HG03108 (cell line): ENCODE data around the gene SDR9C7.
"Not testable (repeated sequence)": the region's sequence is repeated elsewhere in the genome, so short reads cannot be mapped to it uniquely, and the experiment has no call there.

Experiments used
- ATAC-seq: cut with Tn5 transposase; IDR thresholded peaks from one replicate; pipeline ENCODE4 v1.9.1; 2021; ENCODE audit warnings: moderate library complexity; ENCODE audit not compliant: unreplicated experiment

The SDR9C7 gene

DNA sequence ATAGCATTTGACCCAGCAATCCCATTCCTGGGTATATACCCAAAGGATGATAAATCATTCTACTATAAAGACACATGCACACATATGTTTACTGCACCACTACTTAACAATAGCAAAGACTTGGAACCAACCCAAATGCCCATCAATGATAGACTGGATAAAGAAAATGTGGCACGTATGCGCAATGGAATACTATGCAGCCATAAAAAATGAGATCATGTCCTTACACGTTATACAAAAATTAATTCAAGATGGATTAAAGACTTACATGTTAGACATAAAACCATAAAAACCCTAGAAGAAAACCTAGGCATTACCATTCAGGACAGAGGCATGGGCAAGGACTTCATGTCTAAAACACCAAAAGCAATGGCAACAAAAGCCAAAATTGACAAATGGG lies 16.1 kb downstream of the SDR9C7 start:
- not testable (repeated sequence) for ATAC-seq

DNA sequence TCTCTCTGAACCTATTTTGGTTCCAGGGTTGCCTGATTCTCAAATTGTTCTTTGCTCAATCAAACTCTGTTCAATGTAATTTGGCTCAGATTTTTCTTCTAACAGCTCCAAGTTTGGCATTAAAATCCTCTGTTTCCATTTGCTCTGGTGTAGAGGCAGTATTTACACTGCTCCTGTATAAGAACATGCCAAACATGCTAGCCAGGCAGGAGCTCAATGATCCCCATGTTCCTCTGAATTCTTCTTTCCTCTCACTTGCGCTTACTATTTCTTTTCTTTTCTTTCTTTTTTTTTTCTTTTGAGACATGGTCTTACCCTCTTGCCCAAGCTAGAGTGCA lies 17.2 kb downstream of the SDR9C7 start:
- no peak for ATAC-seq

DNA sequence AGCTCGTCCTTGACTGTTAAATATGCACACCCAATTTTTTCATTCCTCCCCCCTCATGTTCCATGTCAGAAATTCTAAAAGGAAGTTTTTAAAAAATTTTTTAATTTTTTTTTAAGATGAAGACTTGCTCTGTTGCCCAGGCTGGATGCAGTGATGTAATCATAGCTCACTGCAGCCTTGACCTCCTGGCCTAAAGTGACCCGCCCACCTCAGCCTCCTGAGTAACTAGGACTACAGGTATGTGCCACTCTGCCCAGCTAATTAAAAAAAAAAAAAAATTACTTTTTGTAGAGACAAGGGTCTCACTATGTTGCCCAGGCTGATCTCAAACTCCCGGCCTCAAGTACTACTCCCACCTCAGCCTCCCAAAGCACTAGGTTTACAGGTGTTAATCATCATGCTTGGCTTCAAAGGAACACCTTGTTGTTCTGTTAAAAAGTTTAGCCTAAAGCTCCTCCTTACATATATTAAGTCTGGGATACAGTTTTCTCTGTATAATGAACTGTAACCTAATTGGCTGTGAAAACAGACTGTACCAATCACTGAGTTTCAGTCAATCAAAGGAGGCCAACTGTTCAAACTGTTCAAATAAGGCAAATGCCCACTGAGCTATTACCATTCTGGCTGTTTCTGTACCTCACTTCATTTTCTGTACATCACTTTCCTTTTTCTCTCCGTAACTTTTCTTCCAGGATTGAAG lies 17.8 kb downstream of the SDR9C7 start:
- no peak for ATAC-seq

DNA sequence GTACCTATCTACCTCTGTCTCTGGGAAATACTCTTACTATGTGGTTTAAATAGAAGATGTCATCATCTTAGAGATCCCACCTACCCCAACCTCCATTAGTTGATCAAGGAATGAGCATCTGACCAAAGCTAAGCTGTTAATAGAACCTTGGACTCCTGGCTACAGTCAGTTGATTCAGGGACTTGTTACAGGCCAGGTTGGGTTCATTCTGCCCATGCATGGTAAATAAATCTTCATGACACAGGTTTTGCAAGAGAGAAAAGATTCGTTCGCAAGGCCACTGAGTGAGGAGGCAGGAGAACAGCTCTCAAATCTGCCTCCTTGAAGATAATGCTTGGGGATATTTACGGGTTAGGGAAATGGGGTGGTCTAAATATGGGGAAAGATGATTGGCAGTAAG lies 19.5 kb downstream of the SDR9C7 start:
- ATAC-seq: no peak

DNA sequence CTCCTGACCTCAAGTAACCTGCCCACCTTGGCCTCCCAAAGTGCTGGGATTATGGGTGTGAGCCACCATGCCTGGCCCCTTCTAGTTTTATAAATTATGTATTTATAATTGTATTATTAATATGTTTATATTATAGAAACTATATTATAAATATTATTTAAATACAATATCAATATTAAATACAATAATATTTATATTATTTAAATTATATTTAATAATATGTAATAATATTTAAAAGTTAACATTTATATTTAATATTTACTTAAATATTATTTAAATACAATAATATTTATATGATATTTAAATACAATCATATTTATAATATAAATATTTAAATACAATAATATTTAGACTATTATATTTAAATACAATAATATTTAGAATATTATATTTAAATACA lies 20.0 kb downstream of the SDR9C7 start:
- no peak for ATAC-seq

DNA sequence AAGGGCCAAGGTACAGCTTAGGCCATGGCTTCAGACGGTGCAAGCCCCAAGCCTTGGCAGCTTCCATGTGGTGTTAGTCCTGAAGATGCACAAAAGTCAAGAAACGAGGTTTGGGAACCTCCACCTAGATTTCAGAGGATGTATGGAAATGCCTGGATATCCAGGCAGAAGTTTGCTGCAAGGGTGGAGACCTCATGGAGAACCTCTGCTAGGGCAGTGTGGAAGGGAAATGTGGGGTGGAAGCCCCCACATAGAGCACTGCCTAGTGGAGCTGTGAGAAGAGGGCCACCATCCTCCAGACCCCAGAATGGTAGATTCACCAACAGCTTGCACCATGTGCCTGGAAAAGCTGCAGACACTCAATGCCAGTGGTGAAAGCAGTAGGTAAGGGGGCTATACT lies 24.8 kb downstream of the SDR9C7 start:
- ATAC-seq: not testable (repeated sequence)

DNA sequence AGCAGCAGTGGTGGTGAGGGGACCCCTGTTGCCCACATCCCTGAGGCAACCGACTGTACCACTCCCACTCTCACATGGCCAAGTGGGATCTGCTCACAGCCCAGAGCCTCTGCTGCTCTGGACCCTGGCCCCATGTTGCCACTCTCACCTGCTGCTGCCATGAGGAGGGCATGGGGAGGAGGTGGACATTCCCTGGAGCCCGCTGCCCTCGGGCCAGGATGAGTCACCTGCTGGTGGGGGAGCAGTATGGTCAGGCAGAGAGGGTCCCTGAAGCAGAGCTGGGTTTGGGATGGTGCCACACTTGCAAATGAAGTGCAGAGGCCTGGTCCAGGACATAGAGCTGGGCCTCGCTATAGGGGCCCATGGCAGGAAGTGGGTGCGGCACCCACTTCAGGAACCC lies 26.1 kb downstream of the SDR9C7 start:
- ATAC-seq: no peak

DNA sequence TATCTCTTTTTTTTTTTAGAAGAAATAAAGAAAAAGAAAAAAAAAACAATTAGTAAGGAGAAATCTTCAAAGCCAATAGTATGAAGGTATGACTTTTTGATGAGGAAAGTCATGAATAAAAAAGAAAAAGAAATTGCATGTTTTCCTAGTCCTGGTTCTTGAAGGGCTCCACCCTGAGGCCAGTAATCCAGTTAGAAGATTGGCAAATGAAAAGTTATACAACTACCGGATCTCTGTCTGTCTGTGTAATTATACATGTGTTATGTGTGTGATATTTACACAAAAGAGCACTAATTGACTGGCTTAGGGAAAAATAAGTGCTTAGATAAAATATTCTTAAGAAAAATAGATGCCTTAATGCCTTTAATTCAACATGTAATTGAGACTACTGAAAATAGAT lies 28.4 kb downstream of the SDR9C7 start:
- ATAC-seq: no peak

DNA sequence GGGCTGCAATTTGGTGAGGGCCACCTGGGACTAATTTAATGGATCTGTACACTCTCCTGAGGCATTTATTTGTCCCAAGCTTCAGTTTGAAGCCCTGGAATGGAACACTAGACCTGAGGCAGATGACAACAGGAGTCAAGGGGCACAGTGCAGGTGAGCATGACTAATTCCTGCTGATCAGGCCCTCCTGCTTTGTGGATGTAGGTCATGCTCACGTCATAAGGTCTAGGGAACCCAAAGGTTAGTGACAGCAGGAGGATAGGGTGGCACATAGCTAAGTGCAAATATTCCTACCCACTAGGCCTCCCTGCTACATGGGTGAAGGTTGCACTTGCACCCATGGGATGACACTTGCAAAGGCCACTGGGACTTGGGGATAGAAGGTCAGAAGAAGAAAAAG lies 30.8 kb downstream of the SDR9C7 start:
- ATAC-seq: no peak

DNA sequence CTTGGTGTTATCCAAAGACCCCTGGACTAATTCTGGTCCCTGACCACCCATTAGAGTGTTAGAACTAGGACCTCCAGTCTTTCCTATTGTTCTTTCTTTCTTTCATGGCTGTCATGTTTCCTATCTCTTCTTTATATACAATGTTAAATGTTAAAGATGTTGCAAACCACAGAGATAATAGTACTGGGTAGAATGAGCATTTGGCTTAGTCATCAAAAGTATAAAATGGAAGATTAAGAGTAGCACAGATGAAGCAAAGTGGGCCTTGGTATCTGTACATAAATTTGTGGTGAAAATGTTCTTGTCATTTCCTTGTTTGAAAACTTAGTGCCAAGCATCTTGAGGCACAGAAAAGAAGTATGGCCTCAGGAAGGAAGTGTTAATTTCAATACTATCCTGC lies 32.9 kb downstream of the SDR9C7 start:
- ATAC-seq: not testable (repeated sequence)

DNA sequence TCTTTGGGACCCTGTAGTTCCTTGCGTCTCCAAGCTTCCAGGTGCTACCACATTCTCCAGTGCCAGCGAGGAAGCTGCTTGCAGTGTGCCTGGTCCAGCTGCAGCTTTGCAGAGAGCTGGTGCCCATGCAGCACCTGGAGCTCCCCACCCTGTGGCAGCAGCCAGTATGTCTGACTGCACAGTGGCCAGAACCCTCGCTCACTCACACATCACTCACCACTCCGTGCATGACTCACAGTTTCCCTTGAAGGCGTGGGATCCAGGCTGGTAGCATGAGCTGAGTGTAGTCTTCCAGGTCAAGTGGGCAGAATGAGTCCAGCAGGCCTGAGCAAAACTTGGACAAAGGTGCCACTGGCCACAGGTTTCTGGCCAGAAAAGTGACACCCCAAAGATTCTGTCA lies 33.6 kb downstream of the SDR9C7 start:
- no peak for ATAC-seq

DNA sequence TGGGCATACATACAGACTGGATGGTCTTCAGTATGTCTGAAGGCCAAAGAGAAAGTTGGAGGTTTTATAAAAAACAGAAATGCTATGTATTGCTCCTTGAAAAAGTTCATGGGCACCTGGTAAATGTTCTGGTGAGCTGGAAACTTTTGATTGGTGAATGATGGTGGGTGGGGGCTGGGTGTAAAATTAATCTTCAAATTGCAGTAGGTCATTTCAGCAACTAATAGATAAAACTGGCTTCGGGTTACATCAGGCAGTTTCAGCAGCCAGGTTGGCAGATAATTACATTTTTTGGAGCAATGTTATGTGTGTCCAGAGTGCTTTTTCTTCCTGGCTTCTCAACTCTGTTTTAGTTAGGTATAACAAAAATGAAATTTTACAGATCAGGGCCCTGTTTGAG lies 35.3 kb downstream of the SDR9C7 start:
- no peak for ATAC-seq

DNA sequence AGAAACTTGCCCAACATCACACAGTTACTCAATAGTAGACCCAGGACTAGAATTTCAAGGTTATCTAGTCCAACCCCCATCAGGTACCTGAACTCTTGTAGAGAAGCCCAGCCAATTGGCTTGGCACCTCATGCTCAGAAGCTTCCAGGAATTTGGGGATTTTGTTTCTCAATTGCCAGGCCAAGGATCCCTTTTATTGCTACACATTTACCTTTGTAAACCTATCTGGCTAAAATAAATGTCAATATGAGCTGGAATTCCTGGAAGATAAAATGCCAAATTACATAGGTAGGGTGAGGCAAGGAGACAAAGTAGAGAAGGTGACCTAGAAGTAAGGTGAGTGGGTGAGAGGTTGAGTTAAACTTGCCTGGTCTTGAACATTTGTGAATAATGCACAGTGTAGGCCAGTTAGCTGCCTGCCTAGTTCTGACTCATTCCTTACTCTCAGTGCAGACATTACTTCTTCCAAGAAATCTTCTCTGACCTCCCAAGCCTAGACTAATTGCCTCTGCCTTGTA lies 36.3 kb downstream of the SDR9C7 start:
- no peak for ATAC-seq

DNA sequence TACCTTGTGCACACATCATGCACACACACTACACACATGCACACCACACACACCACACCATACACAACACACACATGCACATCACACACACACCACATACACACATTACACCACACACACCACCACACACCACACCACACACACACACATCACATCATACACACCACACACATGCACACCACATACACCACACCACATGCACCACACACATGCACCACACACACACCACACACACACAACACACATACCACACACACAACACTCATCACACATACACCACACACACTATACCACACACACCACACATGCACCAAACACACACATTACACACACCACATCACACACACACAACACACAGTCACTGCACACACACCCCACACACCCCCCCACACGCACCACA lies 38.1 kb downstream of the SDR9C7 start:
- no peak for ATAC-seq

DNA sequence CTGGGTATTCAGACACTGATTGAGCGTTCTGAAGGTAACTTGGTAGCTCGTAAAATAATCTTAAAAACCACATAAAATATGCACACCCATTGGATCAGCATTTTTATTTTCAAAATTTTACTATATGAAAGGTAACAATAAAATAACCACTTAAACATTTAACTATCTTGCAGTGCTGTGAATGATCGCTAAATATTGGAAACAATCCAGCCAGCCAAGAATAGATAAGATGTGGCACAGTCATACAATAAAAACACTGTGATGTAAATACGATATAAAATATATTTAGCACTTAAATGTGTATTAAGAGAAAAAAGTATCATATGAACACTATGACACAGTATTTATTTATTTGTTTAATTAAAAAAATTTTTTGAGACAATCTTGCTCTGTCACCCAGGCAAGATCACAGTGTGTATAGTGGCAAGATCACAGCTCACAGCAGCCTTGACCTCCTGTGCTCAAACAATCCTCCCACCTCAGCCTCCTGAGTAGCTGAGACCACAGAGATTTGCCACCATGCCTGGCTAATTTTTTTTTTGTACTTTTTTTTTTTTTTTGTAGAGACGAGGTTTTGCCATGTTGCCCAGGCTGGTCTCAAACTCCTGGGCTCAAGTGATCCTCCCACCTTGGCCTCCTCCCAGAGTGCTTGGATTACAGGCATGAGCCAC lies 39.4 kb downstream of the SDR9C7 start:
- no peak for ATAC-seq

DNA sequence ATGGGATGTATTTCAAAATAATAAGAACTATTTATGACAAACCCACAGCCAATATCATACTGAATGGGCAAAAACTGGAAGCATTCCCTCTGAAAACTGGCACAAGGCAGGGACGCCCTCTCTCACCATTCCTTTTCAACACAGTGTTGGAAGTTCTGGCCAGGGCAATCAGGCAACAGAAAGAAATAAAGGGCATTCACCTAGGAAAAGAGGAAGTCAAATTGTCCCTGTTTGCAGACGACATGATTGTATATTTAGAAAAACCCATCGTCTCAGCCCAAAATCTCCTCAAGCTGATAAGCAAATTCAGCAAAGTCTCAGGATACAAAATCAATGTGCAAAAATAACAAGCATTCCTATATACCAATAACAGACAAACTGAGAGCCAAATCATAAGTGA lies 42.3 kb downstream of the SDR9C7 start:
- ATAC-seq: not testable (repeated sequence)

DNA sequence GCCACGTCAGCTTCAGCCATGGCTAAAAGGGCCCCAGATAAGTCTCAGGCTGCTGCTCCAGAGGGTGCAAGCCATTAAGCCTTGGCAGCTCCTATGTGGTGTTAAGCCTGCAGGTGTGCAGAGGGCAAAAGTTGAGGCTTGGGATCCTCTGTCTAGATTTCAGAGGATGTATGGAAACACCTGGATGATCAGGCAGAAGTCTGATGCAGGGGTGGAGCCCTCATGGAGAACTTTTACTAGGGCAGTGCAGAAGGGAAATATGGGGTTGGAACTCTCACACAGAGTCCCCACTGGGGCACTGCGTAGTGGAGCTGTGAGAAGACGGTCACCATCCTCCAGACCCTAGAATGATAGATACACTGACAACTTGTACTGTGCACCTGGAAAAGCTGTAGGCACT lies 47.9 kb downstream of the SDR9C7 start:
- no peak for ATAC-seq

DNA sequence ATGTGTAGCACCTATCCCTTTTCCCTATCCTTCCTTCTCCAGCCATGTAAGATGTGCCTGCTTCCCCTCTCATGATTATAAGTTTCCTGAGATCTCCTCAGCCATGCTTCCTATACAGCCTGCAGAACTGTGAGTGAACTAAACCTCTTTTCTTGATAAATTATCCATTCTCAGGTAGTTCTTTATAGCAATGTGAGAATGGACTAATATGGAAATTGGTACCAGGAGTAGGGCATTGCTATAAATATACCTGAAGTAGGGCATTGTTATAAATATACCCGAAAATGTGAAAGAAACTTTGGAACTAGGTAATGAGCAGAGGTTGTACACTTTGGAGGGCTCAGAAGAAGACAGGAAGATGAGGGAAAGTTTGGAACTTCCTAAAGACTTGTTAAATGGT lies 48.9 kb downstream of the SDR9C7 start:
- ATAC-seq: no peak

DNA sequence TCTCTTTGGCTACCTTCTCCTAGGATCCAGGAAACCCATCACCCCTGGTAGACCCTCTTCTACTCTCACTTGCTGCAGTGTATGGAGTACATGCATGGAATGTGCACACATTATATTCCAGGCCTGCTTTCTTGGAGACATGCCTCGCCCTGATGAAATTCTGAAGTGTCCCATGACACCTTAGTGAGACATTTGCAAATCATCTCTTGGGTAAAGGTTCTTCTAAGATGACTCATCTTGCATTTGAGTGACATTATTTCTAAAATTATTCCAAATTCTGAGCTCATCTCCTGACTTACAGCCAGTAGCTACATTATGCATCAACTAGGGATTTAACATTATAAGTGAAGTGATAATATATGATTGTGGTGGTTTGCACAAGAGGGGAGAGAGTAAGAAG lies 49.8 kb downstream of the SDR9C7 start:
- no peak for ATAC-seq

DNA sequence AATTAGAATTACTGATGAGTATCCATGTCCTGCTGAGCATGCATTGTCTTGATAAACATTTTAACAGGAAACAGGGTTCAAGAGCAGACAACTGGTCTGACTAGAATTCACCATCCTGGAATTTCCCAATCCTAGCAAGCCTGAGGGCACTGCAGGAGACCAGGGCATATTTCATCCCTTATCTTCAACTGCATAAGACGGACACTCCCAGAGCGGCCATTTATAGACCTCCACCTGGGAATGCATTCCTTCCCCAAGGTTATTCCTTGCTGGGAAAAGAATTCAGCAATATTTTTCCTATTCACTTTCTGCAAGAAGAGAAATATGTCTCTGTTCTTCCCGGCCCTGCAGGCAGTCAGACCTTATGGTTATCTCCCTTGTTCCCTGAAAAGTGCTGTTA lies 51.8 kb downstream of the SDR9C7 start:
- not testable (repeated sequence) for ATAC-seq

DNA sequence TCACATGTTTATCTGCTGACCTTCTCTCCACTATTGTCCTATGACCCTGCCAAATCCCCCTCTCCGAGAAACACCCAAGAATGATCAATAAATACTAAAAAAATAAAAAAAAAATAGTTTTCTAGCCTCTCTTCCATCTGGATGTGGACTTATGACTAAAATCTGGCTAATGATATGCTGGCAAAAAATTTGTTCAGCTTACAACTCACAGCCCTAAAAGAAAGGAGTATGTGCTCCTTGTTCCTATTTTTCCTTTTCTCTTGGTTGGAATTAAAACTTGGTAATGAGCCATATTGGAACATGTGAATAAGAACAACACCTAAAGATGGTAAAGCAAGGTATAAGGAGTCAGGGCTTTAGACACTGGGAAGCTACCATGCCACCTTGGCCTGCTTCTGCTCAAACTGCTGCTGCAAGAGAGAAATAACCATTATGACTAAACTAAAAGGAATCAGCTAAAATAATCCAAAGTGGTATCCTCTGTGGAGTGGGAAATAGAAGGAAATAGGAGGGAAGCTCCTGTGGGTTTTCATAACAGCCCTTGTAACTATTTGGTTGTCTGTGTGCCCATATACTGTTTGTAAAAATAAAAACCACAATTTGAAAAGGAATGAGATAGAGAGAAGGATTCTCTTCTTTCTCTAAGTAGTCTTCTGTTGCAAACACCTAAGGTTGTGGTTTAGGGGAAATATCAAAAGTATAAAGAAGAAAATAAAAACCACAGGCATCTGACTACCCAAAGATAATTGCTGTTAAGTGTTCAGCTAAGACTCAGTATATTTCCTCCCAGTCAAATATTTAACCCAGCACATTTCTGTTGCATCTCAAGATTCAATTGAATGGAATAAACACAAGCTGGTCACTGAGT lies 53.8 kb downstream of the SDR9C7 start:
- no peak for ATAC-seq
